HepG2 (cell line): Measurements from ENCODE around the gene FIBIN. TPM values are rescaled to one million over a fixed set of nuclear protein-coding genes. Genes with fewer than 3 reads are reported as not detected.

Experiments
- ATAC-seq: fragments of 200-7000 bp; cut with Tn5 transposase; 3 replicates; pipeline ENCODE4 v1.9.1; 2020; ENCODE audit warnings: mild to moderate bottlenecking, moderate library complexity
- BruUV-seq: library from RNA; stranded (reverse); fragments of 400-500 nt; replicated peaks from 2 replicates; lab custom pipeline; 2021; lab: Mats Ljungman, UMichigan
- CTCF ChIA-PET: fragments of 300-600 bp; formaldehyde crosslinking; extraction: SDS; loops from one replicate; lab custom pipeline; 2021; ENCODE audit warnings: low total read pairs, inconsistent platforms, low intra/inter-chr PET ratio; lab: Yijun Ruan, JAX
- POLR2A ChIA-PET: fragments of 350-600 bp; sonication (Branson Sonifier 250); formaldehyde crosslinking; loops from one replicate; lab custom pipeline; 2020; ENCODE audit warnings: antibody characterized with exemption, inconsistent platforms; lab: Yijun Ruan, JAX
- DNase-seq: peaks from one replicate; pipeline ENCODE4 v3.0.0-alpha.2; 2015; ENCODE audit warnings: low spot score
- FAIRE-seq: peaks from 3 replicates; lab custom pipeline; 2011; peaks lifted over from hg19 to GRCh38; lab: Jason Lieb, UNC
- H2AFZ ChIP-seq: one replicate; pipeline ENCODE4 v1.6.1; 2011; ENCODE audit warnings: low read length, inconsistent platforms
- H3K27ac ChIP-seq: fragments of 300-600 bp; 3 replicates; pipeline ENCODE4 v1.8.0; 2011; ENCODE audit warnings: mixed run types, mild to moderate bottlenecking, mixed read lengths, low read length, inconsistent platforms; ENCODE audit not compliant: insufficient read depth; ENCODE audit errors: extremely low read length
- H3K27me3 ChIP-seq, 2 experiments: fragments of 200-600 bp in 1 of 2; 2 replicates in 1 of 2; 3 replicates in 1 of 2; pipeline versions ENCODE4 v1.6.0 to v1.8.0; 2011; ENCODE audit warnings: low read length in 2 of 2, mild to moderate bottlenecking in 2 of 2, moderate library complexity in 2 of 2, inconsistent platforms in 1 of 2; ENCODE audit not compliant: insufficient read depth in 2 of 2, control insufficient read depth in 1 of 2
- H3K36me3 ChIP-seq, 2 experiments: fragments of 200-600 bp in 1 of 2; replicated peaks in 1 of 2; 2 replicates in 1 of 2; 3 replicates in 1 of 2; pipeline versions ENCODE4 v1.5.1 to v1.8.0; 2011; ENCODE audit warnings: low read length in 2 of 2, inconsistent platforms in 1 of 2; ENCODE audit not compliant: insufficient read depth in 2 of 2, control insufficient read depth in 1 of 2
- H3K4me1 ChIP-seq: 2 replicates; pipeline ENCODE4 v1.5.1; 2012; ENCODE audit warnings: low read length, inconsistent platforms; ENCODE audit not compliant: insufficient read depth
- H3K4me2 ChIP-seq: 2 replicates; pipeline ENCODE4 v1.6.0; 2011; ENCODE audit warnings: low read depth, low read length, inconsistent platforms
- H3K4me3 ChIP-seq, 3 experiments: fragments of 200-600 bp in 1 of 3; sonication (generic), shearing (Covaris generic) in 1 of 3; replicated peaks in 1 of 3; 2 replicates each; pipeline ENCODE4 v1.5.1; 2011 to 2016; ENCODE audit warnings: low read length in 3 of 3, inconsistent platforms in 2 of 3, low read depth in 2 of 3, mild to moderate bottlenecking in 2 of 3, control low read depth in 1 of 3, mixed read lengths in 1 of 3; ENCODE audit not compliant: insufficient read depth in 1 of 3
- H3K79me2 ChIP-seq: one replicate; pipeline ENCODE4 v1.6.1; 2011; ENCODE audit warnings: low read length, inconsistent platforms; ENCODE audit not compliant: insufficient read depth
- H3K9ac ChIP-seq: 2 replicates; pipeline ENCODE4 v1.6.0; 2011; ENCODE audit warnings: mild to moderate bottlenecking, low read depth, low read length, inconsistent platforms; ENCODE audit not compliant: insufficient read depth
- H3K9me3 ChIP-seq: 2 replicates; pipeline ENCODE4 v1.5.1; 2012; ENCODE audit warnings: mild to moderate bottlenecking, low read length
- H4K20me1 ChIP-seq: 2 replicates; pipeline ENCODE4 v1.6.0; 2011; ENCODE audit warnings: inconsistent platforms, mild to moderate bottlenecking, low read length, moderate library complexity; ENCODE audit not compliant: insufficient read depth
- AHR ChIP-seq: IDR thresholded peaks from 2 replicates; pipeline ENCODE4 v1.6.1; 2018; ENCODE audit warnings: missing genetic modification reagents, missing compliant biosample characterization
- ELF3 ChIP-seq: IDR thresholded peaks from 2 replicates; pipeline ENCODE4 v1.6.1; 2016; ENCODE audit warnings: missing genetic modification reagents, missing compliant biosample characterization
- GFI1 ChIP-seq: sonication (generic); formaldehyde crosslinking; IDR thresholded peaks from 2 replicates; pipeline ENCODE4 v1.5.0; 2020; ENCODE audit warnings: missing genetic modification reagents, mild to moderate bottlenecking, borderline replicate concordance
- IRF9 ChIP-seq: sonication (generic); formaldehyde crosslinking; IDR thresholded peaks from 2 replicates; pipeline ENCODE4 v1.8.0; 2022; ENCODE audit warnings: missing genetic modification reagents, mild to moderate bottlenecking, borderline replicate concordance
- MZF1 ChIP-seq: sonication (generic); formaldehyde crosslinking; IDR thresholded peaks from 2 replicates; pipeline ENCODE4 v1.8.1; 2023; ENCODE audit warnings: mild to moderate bottlenecking, missing genetic modification reagents, borderline replicate concordance
- NCOR1 ChIP-seq: fragments of 200-600 bp; sonication (generic); IDR thresholded peaks from 2 replicates; pipeline ENCODE4 v1.7.0; 2017; ENCODE audit warnings: antibody characterized with exemption, low read length, borderline replicate concordance
- REST ChIP-seq, 2 experiments: IDR thresholded peaks; 2 replicates each; pipeline ENCODE4 v1.6.1; 2011 to 2012; ENCODE audit warnings: low read length in 2 of 2, borderline replicate concordance in 1 of 2, low read depth in 1 of 2, mild to moderate bottlenecking in 1 of 2, moderate library complexity in 1 of 2
- ZFP41 ChIP-seq: sonication (generic); formaldehyde crosslinking; IDR thresholded peaks from 2 replicates; pipeline ENCODE4 v1.4.0; 2020; ENCODE audit warnings: mild to moderate bottlenecking, missing genetic modification reagents, borderline replicate concordance
- ZNF33B ChIP-seq: sonication (generic); formaldehyde crosslinking; IDR thresholded peaks from 2 replicates; pipeline ENCODE4 v1.5.1; 2020; ENCODE audit warnings: mild to moderate bottlenecking, missing genetic modification reagents
- ZNF484 ChIP-seq: sonication (generic); formaldehyde crosslinking; IDR thresholded peaks from 2 replicates; pipeline ENCODE4 v1.5.1; 2020; ENCODE audit warnings: mild to moderate bottlenecking, low read depth, missing genetic modification reagents, borderline replicate concordance
- in situ Hi-C: cut with HindIII; loops from 2 replicates; pipeline ENCODE4 v1.10.0; 2017; ENCODE audit warnings: low pct_unique_long_range_greater_than_20kb; ENCODE audit not compliant: extremely low pct_ligation_motif_present
- intact Hi-C: fragments of 100-400 bp; cut with micrococcal nuclease; formaldehyde crosslinking; loops from one replicate; pipeline ENCODE4 v1.10.0; 2022; ENCODE audit not compliant: unreplicated experiment
- polyA plus RNA-seq, 8 experiments: library from polyadenylated mRNA; depleted of rRNA in 3 of 8; stranded (reverse) in 7 of 8; unstranded in 1 of 8; fragments of >200 nt; fragmentation: Illumina TruSeq in 4 of 8; extraction: Trizol in 4 of 8; gene quantifications; 2 replicates each; pipeline versions ENCODE4 v1.2.1 to v1.2.3, GENCODE V29; 2011 to 2016; ENCODE audit warnings: low read depth in 4 of 8, missing spikeins in 1 of 8, mixed read lengths in 1 of 8; ENCODE audit not compliant: insufficient read depth in 1 of 8
- total RNA-seq, 5 experiments: library from RNA; depleted of rRNA; stranded (reverse); fragments of >200 nt; fragmentation: Illumina TruSeq; extraction: Trizol; gene quantifications; 2 replicates each; pipeline ENCODE4 v1.2.3, GENCODE V29; 2016; ENCODE audit warnings: low read depth in 1 of 5

FIBIN gene
- total and polyA plus RNA-seq, 2 of the 13 experiments (the other 11 are each of a cell fraction or from before 2014, with no cell fraction given) = not detected

DNA sequence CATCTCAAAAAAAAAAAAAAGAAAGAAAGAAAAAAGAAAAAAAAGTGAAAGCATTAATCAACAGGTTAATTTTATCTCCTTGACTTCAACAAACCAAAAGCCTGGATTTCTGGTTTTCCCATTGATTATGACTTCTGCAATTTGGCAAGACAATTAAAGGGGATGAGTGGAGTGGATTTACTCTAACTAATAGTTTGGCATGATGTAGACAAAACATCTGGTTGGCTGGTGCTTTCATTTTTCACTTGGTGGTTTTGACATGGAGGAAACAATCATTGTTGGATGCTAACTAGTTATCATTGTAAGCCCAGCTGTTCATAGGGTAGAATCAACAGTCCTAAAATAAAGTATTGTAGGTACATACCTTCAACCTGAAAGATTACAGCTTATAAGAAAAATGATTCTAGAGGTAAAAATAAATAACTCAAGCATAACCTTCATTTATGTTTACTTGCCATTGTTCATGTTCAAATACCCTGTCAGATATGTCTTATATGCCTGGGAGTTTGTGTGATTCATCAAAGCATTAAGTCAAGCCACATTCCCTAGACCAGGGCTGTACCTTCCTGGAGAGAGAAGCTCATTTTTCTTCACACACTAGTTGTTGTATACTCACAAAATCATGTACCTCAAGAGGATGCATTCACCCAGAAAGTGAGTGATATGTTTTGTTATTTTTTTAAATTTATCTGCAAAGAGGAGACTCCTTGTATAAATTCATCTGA lies 15.1 kb downstream of the FIBIN start:
- no TSS peak for BruUV-seq

More for the DNA sequence above, 15.1 kb downstream of the FIBIN start:
- no peak overlapping the region for H3K4me2 ChIP-seq
- DNase-seq (no peak), FAIRE-seq (no peak), ATAC-seq (no peak)
- H3K36me3 ChIP-seq = no peaks in the 10 kb centered on the region
- in situ Hi-C loops (no loop called here), intact Hi-C loops (no loop called here)
- H3K27ac ChIP-seq = no peak overlapping the region
- H3K79me2 ChIP-seq = no peaks in the 10 kb centered on the region
- H3K9me3 ChIP-seq = no peaks in the 10 kb centered on the region
- no peak for TF ChIP-seq MZF1 (CRISPR knock-in tag)
- TF ChIP-seq AHR (CRISPR knock-in tag) = no peak
- no peak for TF ChIP-seq ELF3 (CRISPR knock-in tag)
- TF ChIP-seq ZNF484 = no peak
- TF ChIP-seq ZNF33B = no peak
- TF ChIP-seq REST (IDR thresholded peaks at IDR 0.05; ENCODE audit: borderline replicate concordance in 1 of 2, low read depth in 1 of 2, low read length in 2 of 2) = no peak
- no peak for TF ChIP-seq IRF9 (CRISPR knock-in tag)
- no peak for TF ChIP-seq GFI1 (CRISPR knock-in tag)
- no peak for TF ChIP-seq NCOR1
- no peak for TF ChIP-seq ZFP41 (CRISPR knock-in tag)
- ChIA-PET CTCF (no interaction called here), POLR2A (no interaction called here)
- no peaks in the 10 kb centered on the region for H4K20me1 ChIP-seq
- no peak overlapping the region for H3K9ac ChIP-seq
- H3K4me3 ChIP-seq = no peak overlapping the region
- no peak overlapping the region for H2AFZ ChIP-seq
- H3K27me3 ChIP-seq = no peaks in the 10 kb centered on the region
- no peaks in the 10 kb centered on the region for H3K4me1 ChIP-seq
